Lower leg skin (tissue), 3 donors: Measurements from ENCODE around the gene KAT6B.

Source experiments
- CTCF ChIP-seq, 3 donors: fragments of 450-650 bp; IDR thresholded peaks; one replicate each; pipeline ENCODE4 v1.5.1; 2016; ENCODE audit warnings: antibody characterized with exemption in 3 of 3, mild to moderate bottlenecking in 3 of 3, moderate library complexity in 2 of 3
- POLR2A ChIP-seq, 2 donors: fragments of 450-650 bp; IDR thresholded peaks; one replicate each; pipeline ENCODE4 v1.6.1; 2016 to 2017; ENCODE audit warnings: antibody characterized with exemption in 2 of 2, mild to moderate bottlenecking in 1 of 2, moderate library complexity in 1 of 2

- TF ChIP-seq POLR2A (IDR thresholded peaks at IDR 0.05) (no peak), CTCF (IDR thresholded peaks at IDR 0.05) (no peak)
These were observed 248.5 kb downstream of the KAT6B start for GRCh38 chr10:75074711-75075445.
